ENCODE measurements around the gene PDE1A. TPM values are rescaled to one million over a fixed set of nuclear protein-coding genes. Genes with fewer than 3 reads are reported as not detected.

PDE1A gene
- total RNA-seq, 1 donor from 2014 or later: 1.2 TPM

DNA sequence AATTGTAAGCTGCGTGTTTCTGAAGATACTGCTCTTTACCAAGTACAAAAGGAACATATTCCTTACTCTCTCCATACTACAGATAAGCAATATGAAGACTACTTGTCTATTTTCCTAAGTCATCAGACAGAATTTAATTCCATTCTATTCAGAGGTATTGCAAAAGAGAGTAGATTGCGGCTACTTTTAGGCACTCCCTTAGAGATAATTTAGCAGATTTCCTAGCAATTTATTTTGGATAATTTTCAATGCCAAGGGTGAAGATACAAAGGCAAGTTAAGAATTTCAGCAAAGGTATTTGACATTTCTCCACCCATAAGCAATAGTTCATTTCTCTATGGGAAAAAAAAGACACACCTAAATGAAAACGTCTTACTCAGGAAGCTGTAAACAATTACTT is 161.1 kb downstream of the PDE1A start:
- no peak for ATAC-seq

DNA sequence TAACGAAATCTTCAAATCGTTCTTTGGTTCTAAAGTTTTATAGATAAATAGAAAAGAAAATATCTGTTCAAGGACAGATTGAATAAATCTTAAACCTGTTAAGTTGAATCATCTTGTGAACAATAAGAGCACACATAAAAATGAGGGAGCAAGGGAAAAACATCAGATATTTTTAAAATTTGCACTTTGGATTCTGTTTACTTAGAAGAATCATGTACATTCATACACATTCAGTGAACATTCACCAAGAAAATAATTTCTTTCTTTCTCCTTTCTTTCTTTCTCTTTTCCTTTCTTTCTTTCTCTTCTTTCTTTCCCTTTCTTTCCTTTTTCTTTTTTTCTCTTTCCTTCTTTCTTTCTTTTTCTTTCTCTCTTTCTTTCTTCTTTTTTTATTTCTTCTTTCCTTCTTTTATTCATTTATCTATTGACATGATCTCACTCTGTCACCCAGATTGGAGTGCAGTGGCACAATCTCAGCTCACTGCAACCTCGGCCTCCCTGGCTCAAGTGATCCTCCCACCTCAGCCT is 164.9 kb downstream of the PDE1A start:
- ATAC-seq: no peak

DNA sequence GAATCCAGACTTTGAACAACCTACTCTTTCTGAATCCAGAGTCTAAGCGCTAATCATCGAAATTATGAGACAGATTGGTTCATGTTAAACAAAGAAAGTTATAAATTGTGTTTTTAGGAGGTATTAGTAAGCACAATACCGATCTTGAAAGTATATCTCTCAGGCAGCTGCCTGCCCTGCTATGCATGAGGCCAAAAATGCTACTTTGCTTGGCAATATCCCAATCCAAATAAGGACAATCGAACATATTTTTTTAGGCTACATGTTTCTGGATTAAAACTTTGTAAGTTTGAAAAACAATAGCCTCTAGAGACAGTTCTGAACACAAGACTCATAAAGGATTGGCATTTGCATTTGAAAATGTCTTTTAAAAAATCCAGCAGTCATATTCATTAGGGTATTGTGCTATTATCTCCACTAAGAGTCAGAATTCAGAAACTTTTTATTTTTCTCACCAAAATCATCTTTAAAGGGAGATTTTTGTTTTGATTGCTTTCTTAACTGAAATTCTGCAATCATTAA is 167.1 kb downstream of the PDE1A start:
- no peak for ATAC-seq

DNA sequence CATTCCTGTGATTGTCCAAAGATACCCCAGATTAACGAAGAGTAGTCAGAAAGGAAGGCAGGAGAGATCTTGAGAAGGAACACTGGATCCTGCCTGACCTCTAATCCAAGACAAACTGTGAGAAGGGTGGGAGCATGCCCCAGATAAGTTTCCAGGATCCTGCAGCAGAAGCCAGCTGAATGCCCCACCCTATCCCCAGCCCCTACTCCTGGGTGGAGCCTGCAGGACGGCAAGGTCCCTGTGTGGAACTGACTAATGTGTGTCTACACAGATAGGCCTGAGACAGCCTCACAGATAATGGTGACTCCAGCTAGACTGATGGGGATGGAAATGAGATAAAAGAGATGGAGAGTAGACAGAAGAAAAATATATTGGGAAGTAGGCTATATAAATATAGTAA is 174.3 kb downstream of the PDE1A start:
- ATAC-seq: no peak

DNA sequence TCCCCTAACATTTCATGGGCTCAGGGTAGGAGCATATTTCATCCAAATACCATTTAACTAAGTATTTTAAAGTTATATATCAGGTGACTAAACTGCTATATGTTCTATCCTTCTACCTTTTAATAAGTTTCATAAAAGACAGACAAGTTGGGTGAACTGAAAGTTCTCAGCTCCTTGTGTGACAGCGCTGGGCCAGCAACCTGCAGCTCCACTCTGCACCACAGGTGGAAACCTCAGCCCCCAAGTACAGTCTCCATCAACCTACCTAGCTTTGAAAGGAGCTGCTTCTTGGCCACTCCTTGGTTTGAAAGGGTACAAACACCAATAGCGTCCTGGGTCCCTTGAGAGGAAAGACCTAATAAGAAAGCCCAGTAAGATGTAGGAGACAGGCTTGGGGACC is 177.9 kb downstream of the PDE1A start:
- no peak for ATAC-seq

DNA sequence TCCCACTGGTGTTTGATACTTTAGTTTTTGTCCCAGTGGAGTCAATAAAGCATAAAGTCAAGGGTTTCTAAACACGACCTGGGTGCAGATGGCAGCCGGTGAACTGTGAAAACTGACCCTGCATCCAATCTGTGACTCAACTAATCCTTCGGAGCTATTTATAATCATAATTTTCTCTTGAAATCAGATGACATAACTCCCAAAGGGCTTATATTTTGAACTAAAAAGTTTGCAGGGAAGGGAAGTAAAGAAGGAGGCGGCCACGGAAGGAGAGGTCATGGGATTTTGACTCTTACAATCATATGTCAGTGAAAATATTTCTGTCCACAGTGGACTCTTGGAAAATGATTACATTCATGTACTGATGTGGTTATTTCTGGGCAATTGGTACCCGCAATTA is 178.5 kb downstream of the PDE1A start:
- no peak for ATAC-seq

DNA sequence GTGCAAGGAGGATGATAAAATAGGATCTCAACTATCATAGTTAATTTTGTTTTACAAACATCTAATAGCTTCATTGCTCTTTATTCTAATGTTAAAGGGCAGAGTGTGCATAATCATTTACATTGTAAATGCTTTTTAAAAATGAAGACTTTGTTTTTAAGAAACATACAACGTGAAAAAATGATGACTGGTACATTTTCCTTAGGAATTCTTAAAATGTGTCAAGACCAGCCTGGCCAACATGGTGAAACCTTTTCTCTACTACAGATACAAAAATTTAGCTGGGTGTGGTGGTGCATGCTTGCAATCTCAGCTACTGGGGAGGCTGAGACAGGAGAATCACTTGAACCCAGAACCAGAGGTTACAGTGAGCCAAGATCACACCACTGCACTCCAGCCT is 179.0 kb downstream of the PDE1A start:
- no peak for ATAC-seq

DNA sequence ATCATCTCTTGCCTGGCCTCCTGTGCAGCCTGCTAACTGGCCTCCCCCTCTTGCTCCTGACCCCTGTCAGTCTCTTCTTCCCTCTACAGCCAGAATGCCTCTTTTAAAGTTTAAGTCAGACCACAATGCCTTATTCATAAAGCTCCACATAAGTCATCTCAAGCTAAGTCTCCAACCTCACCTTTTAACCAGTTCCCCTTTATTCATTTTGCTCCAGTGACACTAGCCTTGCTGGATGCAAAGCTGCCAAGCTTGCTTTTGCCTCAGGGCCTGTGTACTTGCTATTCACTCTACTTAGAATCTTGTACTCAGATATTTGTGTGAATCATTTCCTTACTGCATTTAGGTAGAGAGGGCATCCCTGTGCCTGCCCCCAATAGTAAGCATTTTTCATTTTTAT is 180.9 kb downstream of the PDE1A start:
- ATAC-seq: no peak

DNA sequence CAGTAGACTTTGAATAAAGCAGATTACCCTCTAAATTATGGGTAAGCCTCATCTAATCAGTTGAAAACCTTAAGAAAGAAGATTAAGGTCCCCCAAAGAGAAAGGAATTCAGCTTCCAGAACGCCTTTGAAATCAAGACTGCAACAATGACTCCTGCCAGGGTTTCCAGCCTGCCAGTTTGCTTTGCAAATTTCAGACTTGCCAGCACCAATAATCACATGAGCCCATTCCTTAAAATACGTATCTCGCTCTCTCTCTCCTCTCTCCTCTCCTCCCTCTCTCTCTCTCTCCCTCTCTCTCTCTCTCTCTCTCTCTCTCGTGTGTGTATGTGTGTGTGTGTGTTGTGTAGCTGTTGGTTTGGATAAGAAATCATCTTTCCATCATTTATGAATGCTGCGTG is 184.2 kb downstream of the PDE1A start:
- ATAC-seq: no peak

DNA sequence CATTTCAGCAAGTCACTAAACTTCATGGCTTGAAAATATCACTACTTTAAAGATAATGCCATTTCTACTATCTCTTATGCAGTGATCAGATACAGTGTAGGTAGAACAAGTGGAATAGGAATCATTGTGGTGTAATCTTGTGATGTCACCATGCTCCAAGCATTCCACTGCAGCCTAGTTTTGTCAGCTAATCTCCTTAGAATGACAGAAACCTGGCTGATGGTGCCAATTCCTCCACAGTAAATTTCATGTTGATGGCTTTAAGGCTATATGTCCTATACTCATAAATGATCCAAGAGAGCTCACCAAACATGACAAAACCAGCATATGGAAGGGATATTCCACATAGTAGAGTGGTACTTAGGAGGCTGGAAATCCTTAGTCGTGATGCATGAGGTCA is 184.9 kb downstream of the PDE1A start:
- ATAC-seq: no peak

DNA sequence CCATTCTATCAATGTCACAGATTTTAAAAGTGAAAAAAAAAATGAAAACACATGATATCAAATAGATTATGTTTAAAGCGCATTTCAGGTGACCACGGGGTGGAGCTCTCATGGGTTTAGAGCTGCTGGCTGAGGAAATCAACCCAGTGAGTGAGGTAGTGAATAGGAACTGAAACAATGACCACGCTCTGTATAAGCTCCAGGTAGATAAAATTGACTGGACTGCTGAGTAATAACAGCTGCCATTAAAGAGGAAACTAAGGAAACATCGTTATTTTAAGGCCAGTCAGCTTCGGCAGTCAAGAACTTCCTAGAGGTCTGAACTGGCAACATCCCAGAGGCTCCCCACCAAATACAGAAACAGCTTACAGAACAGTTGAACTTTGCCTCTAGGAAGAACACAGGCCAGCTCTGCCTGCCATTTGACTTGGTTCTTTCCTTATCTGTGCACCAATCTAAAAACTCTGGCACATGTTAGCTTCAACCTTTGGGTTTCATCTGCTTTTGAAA is 185.9 kb downstream of the PDE1A start:
- peak; percentile 37 for ATAC-seq

DNA sequence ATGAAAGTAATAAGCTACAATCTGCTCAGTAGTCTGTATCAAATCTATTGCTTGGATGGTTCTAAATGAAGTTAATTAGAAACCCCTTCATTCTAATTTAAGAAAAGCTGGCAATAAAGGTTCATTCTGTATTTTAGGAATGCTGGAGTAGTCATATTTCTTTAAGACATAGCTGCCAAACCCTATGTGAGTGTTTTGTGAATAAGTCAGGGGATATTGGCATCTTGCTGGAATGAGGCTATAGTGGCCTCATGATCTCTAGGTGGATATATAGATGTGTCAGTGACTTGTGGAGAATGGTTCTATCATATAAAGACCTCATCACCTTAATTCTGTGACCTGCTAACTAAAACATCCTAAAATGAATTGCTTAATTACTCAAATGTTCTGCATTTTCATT is 196.3 kb downstream of the PDE1A start:
- ATAC-seq: no peak

DNA sequence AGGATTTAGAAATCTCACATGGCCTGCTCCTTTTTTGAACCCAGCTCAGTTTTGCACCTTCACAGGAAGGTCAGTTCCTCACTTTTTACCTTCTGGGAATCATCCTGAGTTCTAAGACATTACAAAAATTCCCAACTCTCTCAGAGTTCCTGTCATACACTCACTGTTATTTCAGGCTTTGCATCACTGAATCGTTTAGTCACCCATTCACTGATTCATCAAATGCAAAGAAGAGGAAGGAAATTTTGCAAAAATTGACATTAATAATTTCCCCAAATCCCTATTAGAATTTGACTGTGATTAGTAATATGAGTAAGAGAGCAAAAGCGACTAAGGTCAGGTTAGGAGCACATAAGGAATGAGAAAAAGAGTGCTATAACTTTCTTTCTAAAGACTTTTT is 197.5 kb downstream of the PDE1A start:
- ATAC-seq: no peak

DNA sequence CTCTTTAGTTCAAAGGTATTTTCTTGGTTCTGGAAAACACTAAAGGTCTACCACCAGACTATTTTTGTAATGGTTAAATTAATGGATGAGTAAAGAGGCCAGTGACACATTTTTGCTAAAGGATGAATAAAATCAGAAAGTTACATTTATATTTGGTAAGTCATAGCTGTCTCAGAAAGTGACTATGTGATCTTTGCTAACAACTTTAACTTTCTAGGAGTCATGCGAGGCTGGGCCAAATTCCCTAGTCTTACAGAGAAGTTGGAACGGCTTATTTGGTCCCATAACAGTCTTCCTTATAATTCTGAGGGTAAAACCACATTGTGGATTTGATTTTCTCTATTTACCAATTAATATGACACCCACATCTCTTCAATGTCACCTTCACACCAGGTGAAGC is 198.1 kb downstream of the PDE1A start:
- ATAC-seq: no peak

DNA sequence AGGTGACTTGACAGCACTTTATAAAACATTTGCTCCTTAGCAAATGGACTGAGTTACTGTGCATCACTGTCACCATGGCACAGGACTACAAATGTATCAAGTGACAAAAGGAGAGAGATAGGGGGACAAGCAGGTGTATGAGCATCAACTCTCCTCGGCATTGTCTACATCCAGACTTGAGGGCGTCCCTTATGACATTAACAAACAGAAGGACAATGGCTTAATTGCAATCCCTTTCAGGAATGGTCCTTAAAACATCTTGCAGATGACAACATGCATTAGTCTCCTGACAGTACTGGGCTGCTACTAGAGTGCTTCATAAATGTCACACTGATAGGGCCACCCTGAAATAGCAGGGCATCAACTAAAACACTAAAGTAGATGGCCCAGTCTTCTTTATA is 198.8 kb downstream of the PDE1A start:
- no peak for ATAC-seq

DNA sequence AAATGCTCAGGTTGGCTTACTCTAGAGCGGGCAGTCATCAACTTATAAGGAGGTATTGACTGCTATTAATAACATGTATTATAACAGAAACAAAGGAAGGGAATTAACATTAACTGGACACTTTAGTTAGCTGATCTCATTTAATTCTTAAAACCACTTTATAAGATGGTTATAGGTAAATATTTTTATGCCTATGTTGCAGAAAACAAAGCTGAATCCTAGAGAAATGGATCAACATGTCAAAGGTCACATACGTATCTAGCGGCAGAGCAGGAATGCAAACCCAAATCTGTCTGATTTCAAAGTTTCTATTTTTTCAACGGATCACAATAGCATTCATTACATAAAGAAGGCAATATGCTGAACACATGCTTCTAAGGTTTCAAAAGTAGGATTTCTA is 200.0 kb downstream of the PDE1A start:
- ATAC-seq: no peak

DNA sequence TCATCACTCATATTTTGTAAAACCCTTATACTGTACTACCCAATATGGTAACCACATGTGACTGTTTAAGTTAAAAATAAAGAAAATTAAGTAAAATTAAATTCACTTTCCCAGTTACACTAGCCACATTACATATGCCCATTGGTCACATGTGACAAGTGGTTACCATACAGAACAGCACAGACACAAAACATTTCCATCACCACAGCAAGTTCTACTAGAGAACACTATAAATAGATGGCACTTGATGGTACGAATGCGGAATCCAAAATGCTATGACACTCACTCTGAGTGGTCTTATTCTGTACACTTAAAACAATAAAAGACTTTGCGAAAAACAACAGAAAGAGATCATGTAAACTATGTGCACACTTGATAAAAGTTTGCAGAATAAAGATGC is 202.2 kb downstream of the PDE1A start:
- no peak for ATAC-seq

DNA sequence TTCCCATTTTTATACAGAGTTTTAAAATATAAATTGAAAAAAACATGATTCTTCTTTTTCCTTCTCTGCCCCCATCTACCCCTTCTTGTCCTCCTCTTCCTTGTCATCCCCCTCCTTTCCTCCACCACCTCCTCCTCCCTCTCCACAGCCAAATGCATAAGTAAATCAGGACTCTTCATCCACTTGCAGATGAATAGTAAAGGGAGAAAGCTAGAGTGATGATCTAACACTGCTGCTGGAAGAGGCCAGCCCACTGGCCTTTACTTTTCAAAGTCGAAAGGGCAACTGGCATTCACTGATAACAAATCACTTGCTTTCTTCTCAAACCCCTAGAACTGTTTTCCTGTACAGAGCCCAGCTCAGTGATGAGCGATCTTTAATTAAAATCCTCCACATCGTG is 205.8 kb downstream of the PDE1A start:
- no peak for ATAC-seq

DNA sequence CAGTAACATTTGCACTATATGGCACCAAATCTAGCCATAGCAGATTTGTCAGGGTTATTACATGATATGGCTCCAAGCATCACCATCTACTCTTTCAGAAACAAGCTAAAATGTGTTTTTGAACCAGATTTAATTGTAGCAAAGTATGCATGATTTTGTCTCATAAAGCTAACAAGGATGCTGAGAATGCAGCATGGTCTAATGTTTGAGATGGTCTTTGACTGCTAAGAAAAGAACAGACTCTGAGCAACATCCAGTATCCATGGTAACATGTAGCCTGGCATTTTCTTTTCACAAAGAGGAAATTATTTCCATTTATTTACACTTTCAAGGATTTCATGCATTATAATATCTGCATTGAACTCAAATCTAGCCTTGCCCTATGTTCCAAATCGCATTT is 206.5 kb downstream of the PDE1A start:
- ATAC-seq: no peak

DNA sequence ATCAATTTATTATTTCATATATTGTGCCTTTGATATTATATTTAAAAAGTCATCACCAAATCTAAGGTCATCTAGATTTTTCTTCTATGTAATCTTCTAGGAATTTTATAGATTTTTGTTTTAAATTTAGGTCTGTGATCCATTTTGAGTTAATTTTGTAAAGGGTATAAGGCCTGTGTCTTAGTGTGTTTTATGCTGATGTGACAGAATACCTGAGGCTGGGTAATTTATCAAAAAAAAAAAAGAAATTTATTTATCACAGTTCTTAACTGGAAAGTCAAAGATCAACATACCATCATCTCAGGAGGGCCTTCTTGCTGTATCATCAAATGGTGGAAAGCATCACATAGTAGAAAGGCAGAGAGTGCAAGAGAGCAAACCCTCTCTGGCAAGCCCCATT is 216.2 kb downstream of the PDE1A start:
- ATAC-seq: no peak

DNA sequence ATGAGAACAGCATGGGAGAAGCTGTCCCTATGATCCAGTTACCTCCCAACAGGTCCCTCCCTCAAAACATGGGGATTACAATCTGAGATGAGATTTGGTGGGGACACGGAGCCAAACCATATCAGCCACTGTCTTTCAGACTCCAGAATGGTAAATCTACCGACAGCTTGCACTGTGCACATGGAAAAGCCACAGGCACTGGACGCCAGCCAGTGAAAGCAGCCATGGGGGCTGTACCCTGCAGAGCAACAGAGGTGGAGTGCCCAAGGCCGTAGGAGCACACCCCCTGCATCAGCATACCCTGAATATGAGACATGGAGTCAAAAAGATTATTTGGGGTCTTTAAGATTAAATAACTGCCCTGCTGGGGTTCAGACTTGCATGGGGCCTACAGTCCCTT is 218.4 kb downstream of the PDE1A start:
- no peak for ATAC-seq

DNA sequence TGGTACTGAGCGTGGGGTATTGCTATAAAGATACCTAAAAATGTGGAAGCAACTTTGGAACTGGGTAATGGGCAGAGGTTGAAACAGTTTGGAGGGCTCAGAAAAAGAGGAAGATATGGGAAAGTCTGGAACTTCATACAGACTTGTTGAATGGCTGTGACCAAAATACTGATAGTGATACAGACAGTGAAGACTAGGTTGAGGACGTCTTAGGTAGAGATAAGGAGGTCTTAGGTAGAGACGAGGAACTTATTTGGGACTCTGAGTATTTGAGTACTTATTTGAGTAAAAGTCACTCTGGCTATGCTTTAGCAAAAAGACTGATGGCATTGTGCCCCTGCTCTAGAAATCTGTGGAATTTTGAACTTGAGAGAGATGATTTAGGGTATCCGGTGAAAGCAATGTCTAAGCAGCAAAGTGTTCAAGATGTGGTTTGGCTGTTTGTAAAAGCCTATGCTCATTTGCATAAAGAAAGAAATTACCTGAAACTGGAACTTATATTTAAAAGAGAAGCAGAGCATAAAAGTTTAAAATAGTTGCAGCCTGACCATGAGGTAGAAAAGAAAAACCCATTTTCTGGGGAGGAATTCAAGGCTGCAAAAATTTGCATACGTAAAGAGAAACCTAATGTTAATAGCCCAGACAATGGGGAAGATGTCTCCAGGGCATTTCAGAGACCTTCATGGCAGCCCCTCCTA is 219.6 kb downstream of the PDE1A start:
- ATAC-seq: no peak

DNA sequence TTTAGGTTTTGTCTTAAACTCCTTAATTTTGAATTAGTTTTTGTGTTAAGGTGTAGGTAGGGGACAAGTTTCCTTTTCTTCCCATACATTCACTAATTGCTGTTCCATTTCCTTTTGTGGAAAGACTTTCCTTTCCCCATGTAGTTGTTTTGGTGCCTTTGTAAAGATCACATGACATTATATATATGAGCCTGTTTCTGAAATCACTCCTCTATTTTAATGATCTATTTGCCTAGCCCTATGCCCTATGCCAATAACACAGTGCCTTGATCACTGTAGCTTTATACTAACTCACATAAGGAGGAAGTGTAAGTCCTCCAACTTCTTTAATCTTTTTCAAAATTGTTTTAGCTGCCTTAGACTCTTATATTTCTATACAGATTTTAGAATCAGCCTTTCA is 229.3 kb downstream of the PDE1A start:
- ATAC-seq: no peak

DNA sequence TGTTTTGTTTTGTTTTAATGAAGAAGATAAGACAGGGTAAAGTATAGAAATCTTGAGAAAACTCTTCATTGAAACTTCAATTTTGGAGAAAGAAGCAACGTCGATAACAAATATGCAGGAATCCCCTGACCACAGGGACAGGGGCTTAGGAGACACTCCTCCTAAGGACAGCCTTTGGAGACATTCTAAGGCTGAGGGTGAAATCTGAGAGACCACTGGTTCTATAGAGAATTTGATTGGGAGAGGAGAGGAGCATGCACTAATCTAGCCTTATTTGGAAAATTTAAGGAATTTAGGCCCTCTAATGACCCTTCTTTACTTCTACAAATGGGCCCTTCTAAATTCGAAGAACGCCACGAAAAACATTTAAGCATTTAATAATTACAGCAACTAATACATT is 233.5 kb downstream of the PDE1A start:
- no peak for ATAC-seq

DNA sequence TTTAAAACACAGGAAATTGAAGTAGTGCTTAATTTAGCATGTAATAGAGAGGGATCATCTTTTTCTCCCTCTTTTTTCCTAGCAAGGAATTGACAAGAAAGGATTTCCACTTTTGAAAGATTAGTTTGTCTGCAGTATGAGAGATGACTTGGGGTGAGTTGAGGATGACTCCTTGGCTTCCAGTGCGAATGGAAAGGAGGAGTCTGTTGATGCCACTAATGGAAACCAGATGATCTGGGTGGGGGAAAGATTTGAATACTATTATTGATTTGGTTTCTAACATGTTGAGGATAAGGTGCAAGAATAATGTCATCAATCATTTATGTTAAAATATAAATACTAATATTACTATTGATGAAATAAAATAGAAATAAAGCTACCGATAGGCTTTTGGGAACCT is 235.8 kb downstream of the PDE1A start:
- ATAC-seq: no peak
